HepG2 (cell line): ENCODE data around the gene KCTD19. TPM values are rescaled to one million over a fixed set of nuclear protein-coding genes. Genes with fewer than 3 reads are reported as not detected.
A peak's percentile ranks its signal among the peaks of the same experiment; 100 is the strongest.

Experiments used
- AKNA ChIP-seq: sonication (generic); formaldehyde crosslinking; IDR thresholded peaks from 2 replicates; pipeline ENCODE4 v1.4.0; 2020; ENCODE audit warnings: missing genetic modification reagents, borderline replicate concordance
- HOMEZ ChIP-seq: IDR thresholded peaks from 2 replicates; pipeline ENCODE4 v1.6.1; 2016; ENCODE audit warnings: low read depth
- NFKBIZ ChIP-seq: IDR thresholded peaks from 2 replicates; pipeline ENCODE4 v1.6.1; 2018; ENCODE audit warnings: missing genetic modification reagents, missing compliant biosample characterization
- NR2F6 ChIP-seq, 2 experiments: IDR thresholded peaks; 2 replicates each; pipeline ENCODE4 v1.6.1; 2016; ENCODE audit warnings: antibody characterized with exemption in 1 of 2, mild to moderate bottlenecking in 1 of 2
- REXO4 ChIP-seq: sonication (generic); formaldehyde crosslinking; IDR thresholded peaks from 2 replicates; pipeline ENCODE4 v1.8.0; 2022; ENCODE audit warnings: missing genetic modification reagents, mild to moderate bottlenecking, borderline replicate concordance
- SIX4 ChIP-seq: sonication (generic); formaldehyde crosslinking; IDR thresholded peaks from 2 replicates; pipeline ENCODE4 v1.4.0; 2020; ENCODE audit warnings: missing genetic modification reagents
- SP4 ChIP-seq: sonication (generic); formaldehyde crosslinking; IDR thresholded peaks from 2 replicates; pipeline ENCODE4 v1.8.1; 2023; ENCODE audit warnings: mild to moderate bottlenecking, missing genetic modification reagents
- TFDP1 ChIP-seq: IDR thresholded peaks from 2 replicates; pipeline ENCODE4 v1.6.1; 2016; ENCODE audit warnings: missing compliant biosample characterization, missing genetic modification reagents, borderline replicate concordance
- TRAFD1 ChIP-seq: sonication (generic); formaldehyde crosslinking; IDR thresholded peaks from 2 replicates; pipeline ENCODE4 v1.5.1; 2020; ENCODE audit warnings: missing genetic modification reagents, mild to moderate bottlenecking, borderline replicate concordance
- YEATS2 ChIP-seq: sonication (generic); formaldehyde crosslinking; IDR thresholded peaks from 2 replicates; pipeline ENCODE4 v1.4.0; 2020; ENCODE audit warnings: missing genetic modification reagents, borderline replicate concordance
- ZBTB20 ChIP-seq: sonication (generic); formaldehyde crosslinking; IDR thresholded peaks from 2 replicates; pipeline ENCODE4 v1.8.1; 2023; ENCODE audit warnings: missing genetic modification reagents, low read depth, mild to moderate bottlenecking, borderline replicate concordance
- ZBTB25 ChIP-seq: IDR thresholded peaks from 2 replicates; pipeline ENCODE4 v1.6.1; 2018; ENCODE audit warnings: missing genetic modification reagents
- ZBTB7B ChIP-seq: sonication (generic); formaldehyde crosslinking; IDR thresholded peaks from 2 replicates; pipeline ENCODE4 v1.4.0; 2020; ENCODE audit warnings: missing genetic modification reagents
- ZNF260 ChIP-seq: sonication (generic); formaldehyde crosslinking; IDR thresholded peaks from 2 replicates; pipeline ENCODE4 v1.4.0; 2020; ENCODE audit warnings: missing genetic modification reagents, low read depth, mild to moderate bottlenecking, borderline replicate concordance
- ZNF335 ChIP-seq: sonication (generic); formaldehyde crosslinking; IDR thresholded peaks from 2 replicates; pipeline ENCODE4 v1.4.0; 2020; ENCODE audit warnings: missing genetic modification reagents
- ZNF556 ChIP-seq: sonication (generic); formaldehyde crosslinking; IDR thresholded peaks from 2 replicates; pipeline ENCODE4 v1.4.0; 2020; ENCODE audit warnings: mild to moderate bottlenecking, missing genetic modification reagents, borderline replicate concordance
- ZSCAN29 ChIP-seq: sonication (generic); formaldehyde crosslinking; conservative IDR thresholded peaks from 2 replicates; pipeline ENCODE4 v1.4.0; 2020; ENCODE audit warnings: mild to moderate bottlenecking, missing genetic modification reagents
- polyA plus RNA-seq, 8 experiments: library from polyadenylated mRNA; depleted of rRNA in 3 of 8; stranded (reverse) in 7 of 8; unstranded in 1 of 8; fragments of >200 nt; fragmentation: Illumina TruSeq in 4 of 8; extraction: Trizol in 4 of 8; gene quantifications; 2 replicates each; pipeline versions ENCODE4 v1.2.1 to v1.2.3, GENCODE V29; 2011 to 2016; ENCODE audit warnings: low read depth in 4 of 8, missing spikeins in 1 of 8, mixed read lengths in 1 of 8; ENCODE audit not compliant: insufficient read depth in 1 of 8
- total RNA-seq, 5 experiments: library from RNA; depleted of rRNA; stranded (reverse); fragments of >200 nt; fragmentation: Illumina TruSeq; extraction: Trizol; gene quantifications; 2 replicates each; pipeline ENCODE4 v1.2.3, GENCODE V29; 2016; ENCODE audit warnings: low read depth in 1 of 5

Gene KCTD19
- total and polyA plus RNA-seq, 2 of the 13 experiments (the other 11 are each of a cell fraction or from before 2014, with no cell fraction given), result not detected

- TF ChIP-seq SP4 (peak; percentile 86), ZSCAN29 (CRISPR knock-in tag) (0 out of 2 replicates have a peak, but pooled peaks have one; percentile 76), SIX4 (CRISPR knock-in tag) (0 out of 2 replicates have a peak, but pooled peaks have one; percentile 17), TRAFD1 (CRISPR knock-in tag) (no peak), HOMEZ (CRISPR knock-in tag) (peak; percentile 44; the same call in 1 of the 2 replicates), ZBTB20 (no peak; the same call in 1 of the 2 replicates), ZNF556 (CRISPR knock-in tag) (no peak), YEATS2 (peak; percentile 61), ZBTB25 (CRISPR knock-in tag) (no peak), ZBTB7B (CRISPR knock-in tag) (peak; percentile 59; the same call in 1 of the 2 replicates), AKNA (CRISPR knock-in tag) (no peak), NFKBIZ (no peak; the same call in 1 of the 2 replicates), ZNF335 (peak; percentile 65; the same call in 1 of the 2 replicates), TFDP1 (CRISPR knock-in tag) (peak; percentile 96), NR2F6 (IDR thresholded peaks at IDR 0.05) (no peak), NR2F6 (CRISPR knock-in tag; IDR thresholded peaks at IDR 0.05) (no peak), ZNF260 (CRISPR knock-in tag) (no peak), REXO4 (CRISPR knock-in tag) (peak; percentile 16; the same call in 1 of the 2 replicates)
These were observed 79.1 kb downstream of the KCTD19 start, which contains the start of gene FHOD1 (continued) for GRCh38 chr16:67247192-67248072.
